ENCODE results near the gene KCNQ1. TPM values are rescaled to one million over a fixed set of nuclear protein-coding genes. Genes with fewer than 3 reads are reported as not detected.

Gene KCNQ1
- total RNA-seq, 2 donors from 2014 or later = 4.4 to 25.3 TPM

GRCh38 chr11:2577031-2577990 lies 132.5 kb downstream of the KCNQ1 start:
- no peak overlapping the region for H3K4me3 ChIP-seq
- no peaks in the 10 kb centered on the region for H3K4me1 ChIP-seq (ENCODE audit: control insufficient read depth in 1 of 2, low read depth in 2 of 2)
- ATAC-seq (ENCODE audit: insufficient number of reproducible peaks, low FRiP score, low read depth) (no peak), DNase-seq (ENCODE audit: low spot score) (no peak)
- TF ChIP-seq, protein P1, sequence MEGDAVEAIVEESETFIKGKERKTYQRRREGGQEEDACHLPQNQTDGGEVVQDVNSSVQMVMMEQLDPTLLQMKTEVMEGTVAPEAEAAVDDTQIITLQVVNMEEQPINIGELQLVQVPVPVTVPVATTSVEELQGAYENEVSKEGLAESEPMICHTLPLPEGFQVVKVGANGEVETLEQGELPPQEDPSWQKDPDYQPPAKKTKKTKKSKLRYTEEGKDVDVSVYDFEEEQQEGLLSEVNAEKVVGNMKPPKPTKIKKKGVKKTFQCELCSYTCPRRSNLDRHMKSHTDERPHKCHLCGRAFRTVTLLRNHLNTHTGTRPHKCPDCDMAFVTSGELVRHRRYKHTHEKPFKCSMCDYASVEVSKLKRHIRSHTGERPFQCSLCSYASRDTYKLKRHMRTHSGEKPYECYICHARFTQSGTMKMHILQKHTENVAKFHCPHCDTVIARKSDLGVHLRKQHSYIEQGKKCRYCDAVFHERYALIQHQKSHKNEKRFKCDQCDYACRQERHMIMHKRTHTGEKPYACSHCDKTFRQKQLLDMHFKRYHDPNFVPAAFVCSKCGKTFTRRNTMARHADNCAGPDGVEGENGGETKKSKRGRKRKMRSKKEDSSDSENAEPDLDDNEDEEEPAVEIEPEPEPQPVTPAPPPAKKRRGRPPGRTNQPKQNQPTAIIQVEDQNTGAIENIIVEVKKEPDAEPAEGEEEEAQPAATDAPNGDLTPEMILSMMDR (IDR thresholded peaks at IDR 0.05) = no peak
- no peaks in the 10 kb centered on the region for H3K36me3 ChIP-seq
- no peak overlapping the region for H3K27ac ChIP-seq
- no peaks in the 10 kb centered on the region for H3K27me3 ChIP-seq (replicated peaks; ENCODE audit: insufficient read depth)
- no peaks in the 10 kb centered on the region for H3K9me3 ChIP-seq

DNA sequence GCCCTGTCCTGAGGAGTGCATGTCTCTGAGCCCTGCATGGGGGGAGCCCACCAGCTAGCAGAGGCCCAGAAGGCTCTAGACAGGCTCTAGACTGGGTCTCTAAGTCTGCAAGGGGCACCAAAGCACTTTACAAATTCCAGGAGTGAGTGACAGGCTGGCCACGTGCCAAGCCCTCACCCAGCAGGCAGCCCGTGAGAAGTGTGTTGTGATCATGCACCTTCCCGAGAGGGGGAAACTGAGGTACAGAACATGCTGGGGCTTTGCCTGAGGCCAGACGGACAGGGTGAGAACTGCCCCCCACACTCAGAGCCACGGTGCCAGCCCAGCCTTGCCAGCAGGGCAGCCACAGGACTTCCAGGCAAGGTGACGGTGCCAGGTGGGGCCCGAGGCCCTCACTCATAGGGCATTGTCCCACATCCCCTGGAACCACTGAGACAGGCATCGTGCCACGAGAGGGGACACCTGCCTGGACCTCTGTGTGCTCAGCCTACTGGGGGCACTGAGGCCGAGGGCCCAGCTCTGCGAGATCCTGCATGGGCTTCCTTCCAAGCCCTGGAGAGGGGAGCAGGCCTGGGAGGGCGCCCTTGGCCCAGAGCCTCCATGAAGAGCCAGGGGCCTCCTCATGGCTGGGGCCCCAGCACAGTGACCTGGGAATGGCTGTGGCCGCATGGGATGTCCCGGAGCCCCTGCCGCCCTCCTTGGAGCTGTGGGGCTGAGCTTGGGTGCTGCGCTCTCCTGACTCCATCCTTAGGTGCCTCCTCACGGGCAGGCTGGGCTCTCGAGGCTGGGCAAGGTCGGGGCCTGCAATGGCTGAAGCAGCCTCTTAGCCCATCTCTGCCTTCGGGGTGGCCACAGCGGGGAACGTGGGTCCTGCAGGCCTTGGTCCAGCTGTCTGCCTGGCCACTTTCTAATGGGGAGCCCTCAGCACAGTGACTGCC lies 133.5 kb downstream of the KCNQ1 start:
- H3K36me3 ChIP-seq = no peaks in the 10 kb centered on the region
- TF ChIP-seq, protein P1 (IDR thresholded peaks at IDR 0.05) = no peak
- ATAC-seq (ENCODE audit: insufficient number of reproducible peaks, low FRiP score, low read depth) (no peak), DNase-seq (ENCODE audit: low spot score) (no peak)
- H3K4me1 ChIP-seq (ENCODE audit: control insufficient read depth in 1 of 2, low read depth in 2 of 2) = no peaks in the 10 kb centered on the region
- H3K27ac ChIP-seq = no peak overlapping the region
- no peaks in the 10 kb centered on the region for H3K9me3 ChIP-seq
- H3K27me3 ChIP-seq (replicated peaks; ENCODE audit: insufficient read depth) = no peaks in the 10 kb centered on the region
- no peak overlapping the region for H3K4me3 ChIP-seq

GRCh38 chr11:2578929-2579270 lies 134.1 kb downstream of the KCNQ1 start:
- Histone ChIP-seq H3K27me3 (replicated peaks; ENCODE audit: insufficient read depth) (no peaks in the 10 kb centered on the region), H3K36me3 (no peaks in the 10 kb centered on the region), H3K27ac (no peak overlapping the region), H3K9me3 (no peaks in the 10 kb centered on the region), H3K4me3 (no peak overlapping the region), H3K4me1 (ENCODE audit: control insufficient read depth in 1 of 2, low read depth in 2 of 2) (no peaks in the 10 kb centered on the region)
- TF ChIP-seq, protein P1 (IDR thresholded peaks at IDR 0.05) = no peak
- no peak for DNase-seq (ENCODE audit: low spot score)
- ATAC-seq (ENCODE audit: insufficient number of reproducible peaks, low FRiP score, low read depth) = no peak

DNA sequence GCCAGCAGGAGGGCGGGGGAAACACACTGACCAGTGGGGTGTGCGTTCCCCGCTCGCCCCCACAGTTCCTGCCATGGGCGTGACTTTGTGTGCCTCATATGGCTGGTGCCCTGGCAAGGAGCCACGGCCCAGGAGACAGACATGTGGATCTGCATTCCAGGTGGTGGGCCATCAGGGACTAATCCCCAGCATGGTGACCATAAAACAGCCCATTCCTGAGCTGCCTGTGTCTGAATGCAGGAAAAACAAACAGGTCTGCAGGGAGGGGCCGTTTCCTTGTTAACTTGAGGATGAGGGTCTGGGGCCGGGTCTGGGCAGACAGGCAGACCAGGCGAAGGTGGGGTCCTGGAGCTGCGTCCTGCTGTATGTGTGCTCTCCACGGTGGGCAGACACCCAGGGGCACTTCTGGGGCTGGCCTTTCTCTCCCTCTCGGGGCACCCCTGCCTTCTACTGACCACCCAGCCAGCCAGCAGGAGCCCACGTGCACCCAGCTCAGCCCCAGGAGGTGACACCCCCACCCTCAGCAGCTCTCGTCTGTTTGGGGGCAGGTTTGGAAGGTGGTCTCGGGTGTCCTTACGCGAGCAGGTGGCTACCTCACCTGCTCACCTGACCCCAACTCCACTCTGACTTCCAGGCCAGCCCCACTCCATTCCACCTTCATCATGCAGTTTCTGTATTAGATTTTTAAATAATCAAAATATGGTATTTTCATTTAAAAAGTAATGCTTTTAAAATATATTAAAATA lies 134.7 kb downstream of the KCNQ1 start:
- H3K27ac ChIP-seq = no peak overlapping the region
- no peaks in the 10 kb centered on the region for H3K27me3 ChIP-seq (replicated peaks; ENCODE audit: insufficient read depth)
- TF ChIP-seq, protein P1 (IDR thresholded peaks at IDR 0.05) = no peak
- no peak for DNase-seq (ENCODE audit: low spot score)
- no peak overlapping the region for H3K4me3 ChIP-seq
- H3K9me3 ChIP-seq = no peaks in the 10 kb centered on the region
- ATAC-seq (ENCODE audit: insufficient number of reproducible peaks, low FRiP score, low read depth) = no peak
- H3K36me3 ChIP-seq = no peaks in the 10 kb centered on the region
- no peaks in the 10 kb centered on the region for H3K4me1 ChIP-seq (ENCODE audit: control insufficient read depth in 1 of 2, low read depth in 2 of 2)
